Stimulated activated naive CD8-positive, alpha-beta T cell treated with anti-CD3 and anti-CD28 coated beads, Interleukin-15, Interleukin-2, amounts not matched to agents 100 ng/mL and 50 ng/mL, for 24 hours (primary cell): ENCODE results near the gene OR10J5.
"Not testable (repeated sequence)": the region's sequence is repeated elsewhere in the genome, so short reads cannot be mapped to it uniquely, and the experiment has no call there.

Source experiments
- H3K27ac Mint-ChIP-seq: one replicate; pipeline ENCODE4 v1.8.0; 2021; ENCODE audit warnings: mild to moderate bottlenecking, mixed read lengths
- H3K27me3 Mint-ChIP-seq: one replicate; pipeline ENCODE4 v1.8.0; 2021; ENCODE audit warnings: mixed read lengths
- H3K36me3 Mint-ChIP-seq: one replicate; pipeline ENCODE4 v1.8.0; 2021; ENCODE audit warnings: low read depth, mixed read lengths
- H3K4me1 Mint-ChIP-seq: one replicate; pipeline ENCODE4 v1.8.0; 2021; ENCODE audit warnings: low read depth, mixed read lengths
- H3K4me3 Mint-ChIP-seq: one replicate; pipeline ENCODE4 v1.8.0; 2021; ENCODE audit warnings: mild to moderate bottlenecking, mixed read lengths
- H3K9me3 Mint-ChIP-seq: one replicate; pipeline ENCODE4 v1.8.0; 2021; ENCODE audit warnings: mixed read lengths

Gene OR10J5

GRCh38 chr1:159535907-159536306 lies at the start of gene OR10J5:
Gene OR10J5 (minus strand): TSS chr1:159536007. CDS start chr1:159536007, 0 bp downstream.
- no peaks in the 10 kb centered on the region for H3K9me3 Mint-ChIP-seq
- H3K27me3 Mint-ChIP-seq, result peaks cover 26% of the 10 kb centered on the region
- H3K27ac Mint-ChIP-seq, result no peak within 1 kb of the TSS
- no peaks in the 10 kb centered on the region for H3K4me1 Mint-ChIP-seq
- no peaks in the 10 kb centered on the region for H3K36me3 Mint-ChIP-seq
- H3K4me3 Mint-ChIP-seq, result no peak within 1 kb of the TSS

GRCh38 chr1:159584536-159584935 lies 48.7 kb upstream of the OR10J5 start:
- no peak overlapping the region for H3K27ac Mint-ChIP-seq
- H3K4me1 Mint-ChIP-seq, result no peaks in the 10 kb centered on the region
- peaks cover 25% of the 10 kb centered on the region for H3K27me3 Mint-ChIP-seq
- H3K9me3 Mint-ChIP-seq, result no peaks in the 10 kb centered on the region
- no peaks in the 10 kb centered on the region for H3K36me3 Mint-ChIP-seq
- no peak overlapping the region for H3K4me3 Mint-ChIP-seq

- H3K4me3 Mint-ChIP-seq, result no peak overlapping the region
- peaks cover 19% of the 10 kb centered on the region for H3K27me3 Mint-ChIP-seq
Observed at GRCh38 chr1:159581422-159581821, 45.6 kb upstream of the OR10J5 start.

GRCh38 chr1:159580340-159580739 lies 44.5 kb upstream of the OR10J5 start:
- no peak overlapping the region for H3K27ac Mint-ChIP-seq
- no peak overlapping the region for H3K4me3 Mint-ChIP-seq
- peaks cover 18% of the 10 kb centered on the region for H3K27me3 Mint-ChIP-seq
- H3K9me3 Mint-ChIP-seq, result no peaks in the 10 kb centered on the region
- H3K4me1 Mint-ChIP-seq, result no peaks in the 10 kb centered on the region
- no peaks in the 10 kb centered on the region for H3K36me3 Mint-ChIP-seq

More at GRCh38 chr1:159581422-159581821, 45.6 kb upstream of the OR10J5 start:
- Mint-ChIP-seq H3K9me3 (no peaks in the 10 kb centered on the region), H3K27ac (no peak overlapping the region), H3K4me1 (no peaks in the 10 kb centered on the region), H3K36me3 (no peaks in the 10 kb centered on the region)

GRCh38 chr1:159577446-159577845 lies 41.6 kb upstream of the OR10J5 start:
- no peak overlapping the region for H3K4me3 Mint-ChIP-seq
- H3K36me3 Mint-ChIP-seq, result no peaks in the 10 kb centered on the region
- no peaks in the 10 kb centered on the region for H3K9me3 Mint-ChIP-seq
- H3K27ac Mint-ChIP-seq, result no peak overlapping the region
- H3K4me1 Mint-ChIP-seq, result no peaks in the 10 kb centered on the region
- peaks cover 16% of the 10 kb centered on the region for H3K27me3 Mint-ChIP-seq

- H3K4me3 Mint-ChIP-seq, result no peak overlapping the region
- no peaks in the 10 kb centered on the region for H3K4me1 Mint-ChIP-seq
- H3K36me3 Mint-ChIP-seq, result no peaks in the 10 kb centered on the region
- no peak overlapping the region for H3K27ac Mint-ChIP-seq
- H3K27me3 Mint-ChIP-seq, result peaks cover 11% of the 10 kb centered on the region
- H3K9me3 Mint-ChIP-seq, result peaks cover 4% of the 10 kb centered on the region
Observed at GRCh38 chr1:159562680-159563079, 26.9 kb upstream of the OR10J5 start.

- H3K36me3 Mint-ChIP-seq, result no peaks in the 10 kb centered on the region
- no peak overlapping the region for H3K27ac Mint-ChIP-seq
- H3K9me3 Mint-ChIP-seq, result peaks cover 4% of the 10 kb centered on the region
- no peaks in the 10 kb centered on the region for H3K4me1 Mint-ChIP-seq
- peaks cover 11% of the 10 kb centered on the region for H3K27me3 Mint-ChIP-seq
- H3K4me3 Mint-ChIP-seq, result no peak overlapping the region
Observed at GRCh38 chr1:159561497-159561896, 25.7 kb upstream of the OR10J5 start.

GRCh38 chr1:159560599-159560998 lies 24.8 kb upstream of the OR10J5 start:
- Mint-ChIP-seq H3K27ac (no peak overlapping the region), H3K36me3 (no peaks in the 10 kb centered on the region), H3K4me1 (no peaks in the 10 kb centered on the region), H3K9me3 (peaks cover 4% of the 10 kb centered on the region), H3K27me3 (peaks cover 8% of the 10 kb centered on the region), H3K4me3 (no peak overlapping the region)

GRCh38 chr1:159556931-159557369 lies 21.1 kb upstream of the OR10J5 start:
- no peaks in the 10 kb centered on the region for H3K36me3 Mint-ChIP-seq
- no peaks in the 10 kb centered on the region for H3K9me3 Mint-ChIP-seq
- peaks cover 7% of the 10 kb centered on the region for H3K27me3 Mint-ChIP-seq
- H3K4me1 Mint-ChIP-seq, result no peaks in the 10 kb centered on the region
- no peak overlapping the region for H3K4me3 Mint-ChIP-seq
- no peak overlapping the region for H3K27ac Mint-ChIP-seq

GRCh38 chr1:159554696-159555095 lies 18.9 kb upstream of the OR10J5 start:
- Mint-ChIP-seq H3K27ac (no peak overlapping the region), H3K9me3 (no peaks in the 10 kb centered on the region), H3K4me3 (no peak overlapping the region), H3K36me3 (no peaks in the 10 kb centered on the region), H3K27me3 (peaks cover 17% of the 10 kb centered on the region), H3K4me1 (no peaks in the 10 kb centered on the region)

GRCh38 chr1:159554261-159554660 lies 18.5 kb upstream of the OR10J5 start:
- peaks cover 18% of the 10 kb centered on the region for H3K27me3 Mint-ChIP-seq
- no peaks in the 10 kb centered on the region for H3K9me3 Mint-ChIP-seq
- H3K4me3 Mint-ChIP-seq, result no peak overlapping the region
- no peaks in the 10 kb centered on the region for H3K4me1 Mint-ChIP-seq
- no peak overlapping the region for H3K27ac Mint-ChIP-seq
- no peaks in the 10 kb centered on the region for H3K36me3 Mint-ChIP-seq

GRCh38 chr1:159548126-159548525 lies 12.3 kb upstream of the OR10J5 start:
- H3K9me3 Mint-ChIP-seq, result no peaks in the 10 kb centered on the region
- no peaks in the 10 kb centered on the region for H3K4me1 Mint-ChIP-seq
- H3K4me3 Mint-ChIP-seq, result no peak overlapping the region
- no peaks in the 10 kb centered on the region for H3K36me3 Mint-ChIP-seq
- H3K27ac Mint-ChIP-seq, result no peak overlapping the region
- peaks cover 25% of the 10 kb centered on the region for H3K27me3 Mint-ChIP-seq

- H3K4me1 Mint-ChIP-seq, result no peaks in the 10 kb centered on the region
- H3K4me3 Mint-ChIP-seq, result no peak overlapping the region
- no peaks in the 10 kb centered on the region for H3K36me3 Mint-ChIP-seq
- H3K27me3 Mint-ChIP-seq, result peaks cover 26% of the 10 kb centered on the region
- no peaks in the 10 kb centered on the region for H3K9me3 Mint-ChIP-seq
- H3K27ac Mint-ChIP-seq, result no peak overlapping the region
Observed at GRCh38 chr1:159532922-159533321, 2.9 kb downstream of the OR10J5 start.

- peaks cover 13% of the 10 kb centered on the region for H3K27me3 Mint-ChIP-seq
- H3K27ac Mint-ChIP-seq, H3K36me3 Mint-ChIP-seq, H3K4me1 Mint-ChIP-seq, H3K4me3 Mint-ChIP-seq, H3K9me3 Mint-ChIP-seq: not testable (repeated sequence)
Observed at GRCh38 chr1:159524792-159525191, 11.0 kb downstream of the OR10J5 start.

- H3K4me1 Mint-ChIP-seq, result no peaks in the 10 kb centered on the region
- peaks cover 12% of the 10 kb centered on the region for H3K27me3 Mint-ChIP-seq
- H3K9me3 Mint-ChIP-seq, result peaks cover 14% of the 10 kb centered on the region
- no peaks in the 10 kb centered on the region for H3K36me3 Mint-ChIP-seq
- H3K27ac Mint-ChIP-seq, result peak overlapping the region; percentile 7
- H3K4me3 Mint-ChIP-seq, result no peak overlapping the region
Observed at GRCh38 chr1:159510229-159510541, 25.6 kb downstream of the OR10J5 start.

- Mint-ChIP-seq H3K36me3 (no peaks in the 10 kb centered on the region), H3K4me1 (no peaks in the 10 kb centered on the region), H3K27ac (no peak overlapping the region), H3K27me3 (peaks cover 11% of the 10 kb centered on the region), H3K9me3 (peaks cover 14% of the 10 kb centered on the region), H3K4me3 (no peak overlapping the region)
Observed at GRCh38 chr1:159509440-159510228, 26.2 kb downstream of the OR10J5 start.
